ENCODE measurements around the gene DOLPP1. TPM values are rescaled to one million over a fixed set of nuclear protein-coding genes. Genes with fewer than 3 reads are reported as not detected.

DOLPP1 gene
- total RNA-seq, 6 experiments from 2014 or later = 13.9 to 20.8 (median 15.6) TPM

DNA sequence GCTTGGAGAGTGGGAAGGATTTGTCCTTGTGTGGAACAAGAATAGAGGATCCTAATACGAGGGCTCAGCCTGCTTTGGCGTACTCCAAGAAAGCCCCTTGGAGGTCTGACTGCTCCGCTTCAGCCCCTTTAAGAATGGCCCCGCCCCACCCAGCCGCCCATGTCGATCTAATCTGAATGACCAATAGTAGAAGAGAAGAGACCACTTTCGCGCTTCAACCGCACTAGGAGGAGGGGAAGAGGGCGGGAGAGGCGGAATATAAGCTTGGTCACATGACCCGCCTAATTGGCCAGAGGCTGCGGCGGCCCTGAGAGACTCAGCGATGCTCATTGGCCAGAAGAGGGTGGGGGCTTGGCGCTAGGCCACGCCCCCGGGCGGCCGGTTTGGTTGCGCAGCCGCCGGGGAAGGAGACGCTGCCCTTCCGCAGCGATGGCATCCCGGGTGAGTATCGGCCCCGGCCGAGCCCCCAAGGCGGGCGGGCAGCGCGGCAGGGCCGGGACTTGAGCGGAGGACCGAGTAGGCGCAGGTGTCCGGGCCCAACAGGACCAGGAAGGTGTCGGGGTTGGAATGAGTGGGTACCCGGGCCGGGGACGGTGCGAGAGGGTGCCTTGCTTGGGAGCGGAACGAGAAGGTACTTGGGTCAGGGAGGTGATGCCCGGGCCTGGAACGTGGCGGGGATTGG lies 44.5 kb upstream of the DOLPP1 start, which contains the start of gene MIGA2:
Gene MIGA2, plus strand, starts transcription at position 386 of the 682 bp plus-strand sequence. CDS start 3,969 bp downstream, outside the sequence.
- Mint-ChIP-seq H3K4me1 (ENCODE audit: low read depth) (peaks cover 24% of the 10 kb centered on the region), H3K36me3 (ENCODE audit: low read depth) (peaks cover 5% of the 10 kb centered on the region; the same call in 1 of the 2 replicates), H3K9me3 (no peaks in the 10 kb centered on the region), H3K27me3 (ENCODE audit: insufficient read depth) (peaks cover 1% of the 10 kb centered on the region; the same call in 1 of the 2 replicates), H3K27ac (peak within 1 kb of the TSS; percentile 79), H3K4me3 (peak within 1 kb of the TSS; percentile 96)
- TF ChIP-seq, protein P1, sequence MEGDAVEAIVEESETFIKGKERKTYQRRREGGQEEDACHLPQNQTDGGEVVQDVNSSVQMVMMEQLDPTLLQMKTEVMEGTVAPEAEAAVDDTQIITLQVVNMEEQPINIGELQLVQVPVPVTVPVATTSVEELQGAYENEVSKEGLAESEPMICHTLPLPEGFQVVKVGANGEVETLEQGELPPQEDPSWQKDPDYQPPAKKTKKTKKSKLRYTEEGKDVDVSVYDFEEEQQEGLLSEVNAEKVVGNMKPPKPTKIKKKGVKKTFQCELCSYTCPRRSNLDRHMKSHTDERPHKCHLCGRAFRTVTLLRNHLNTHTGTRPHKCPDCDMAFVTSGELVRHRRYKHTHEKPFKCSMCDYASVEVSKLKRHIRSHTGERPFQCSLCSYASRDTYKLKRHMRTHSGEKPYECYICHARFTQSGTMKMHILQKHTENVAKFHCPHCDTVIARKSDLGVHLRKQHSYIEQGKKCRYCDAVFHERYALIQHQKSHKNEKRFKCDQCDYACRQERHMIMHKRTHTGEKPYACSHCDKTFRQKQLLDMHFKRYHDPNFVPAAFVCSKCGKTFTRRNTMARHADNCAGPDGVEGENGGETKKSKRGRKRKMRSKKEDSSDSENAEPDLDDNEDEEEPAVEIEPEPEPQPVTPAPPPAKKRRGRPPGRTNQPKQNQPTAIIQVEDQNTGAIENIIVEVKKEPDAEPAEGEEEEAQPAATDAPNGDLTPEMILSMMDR (IDR thresholded peaks at IDR 0.05) = no peak
- DNase-seq = peak; percentile 98

DNA sequence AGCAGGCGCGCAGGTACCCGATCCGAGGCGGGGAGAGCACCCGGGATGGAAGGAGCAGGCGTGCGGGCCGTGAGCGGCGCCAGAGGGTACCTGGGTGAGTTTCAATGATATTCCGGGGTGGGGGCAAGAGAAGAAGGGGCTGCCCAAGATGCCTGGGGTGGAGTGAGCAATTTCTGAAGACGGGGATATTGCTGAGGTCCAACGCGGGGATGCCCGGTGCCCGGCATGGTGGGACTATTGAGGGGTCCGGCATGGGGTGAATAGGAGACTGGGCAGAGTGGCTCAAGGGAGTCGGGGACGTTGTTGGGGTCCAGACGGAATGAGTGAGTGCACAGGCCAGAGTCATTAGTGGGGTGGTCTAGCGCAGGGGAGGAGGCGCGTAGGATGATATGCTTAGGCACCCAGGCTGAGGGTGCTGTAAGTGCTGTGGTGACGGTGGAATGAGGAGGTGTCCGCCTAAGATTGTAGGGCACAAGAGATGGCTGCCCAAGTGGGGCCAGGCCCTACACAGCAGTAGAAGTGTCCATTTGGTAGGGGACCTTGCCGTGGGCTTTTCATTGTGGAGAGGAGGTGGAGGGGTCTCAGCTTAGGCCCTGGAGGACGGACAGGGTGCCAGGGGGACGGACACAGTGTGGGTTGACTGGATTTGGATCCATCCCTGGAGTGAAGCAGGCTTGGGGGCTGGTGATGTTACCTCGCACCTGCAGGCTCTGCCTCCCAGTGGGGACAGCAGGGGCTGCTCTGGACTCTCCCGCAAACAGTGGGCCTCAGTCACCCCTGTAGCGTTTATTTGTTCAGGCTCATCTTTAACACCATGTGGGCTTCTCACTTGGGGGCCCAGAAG lies 43.8 kb upstream of the DOLPP1 start:
- DNase-seq = no peak
- peaks cover 1% of the 10 kb centered on the region; the same call in 1 of the 2 replicates for H3K27me3 Mint-ChIP-seq (ENCODE audit: insufficient read depth)
- H3K27ac Mint-ChIP-seq = peak overlapping the region; percentile 79
- H3K36me3 Mint-ChIP-seq (ENCODE audit: low read depth) = peaks cover 5% of the 10 kb centered on the region; the same call in 1 of the 2 replicates
- TF ChIP-seq, protein P1 (IDR thresholded peaks at IDR 0.05) = no peak
- H3K9me3 Mint-ChIP-seq = no peaks in the 10 kb centered on the region
- H3K4me1 Mint-ChIP-seq (ENCODE audit: low read depth) = peaks cover 24% of the 10 kb centered on the region
- H3K4me3 Mint-ChIP-seq = peak overlapping the region; percentile 96

DNA sequence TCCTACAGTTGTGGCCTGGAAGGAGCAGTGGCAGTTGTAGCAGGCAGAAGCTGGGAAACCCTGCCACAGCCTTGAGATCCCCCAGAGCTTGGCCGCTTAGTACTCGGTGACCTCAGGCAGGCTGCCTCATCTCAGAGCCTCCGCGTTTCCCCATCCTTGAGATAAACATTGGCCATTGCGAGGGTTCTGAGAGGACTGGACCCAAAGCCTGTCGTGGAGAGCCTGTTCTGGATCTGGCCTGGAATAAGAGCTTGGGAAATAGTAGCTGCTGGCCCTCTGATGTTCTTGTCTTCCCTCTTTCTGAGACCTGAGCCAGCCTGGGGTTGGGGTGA lies 43.2 kb upstream of the DOLPP1 start:
- peaks cover 24% of the 10 kb centered on the region for H3K4me1 Mint-ChIP-seq (ENCODE audit: low read depth)
- TF ChIP-seq, protein P1 (IDR thresholded peaks at IDR 0.05) = no peak
- no peaks in the 10 kb centered on the region for H3K27me3 Mint-ChIP-seq (ENCODE audit: insufficient read depth)
- H3K36me3 Mint-ChIP-seq (ENCODE audit: low read depth) = peaks cover 5% of the 10 kb centered on the region; the same call in 1 of the 2 replicates
- no peaks in the 10 kb centered on the region for H3K9me3 Mint-ChIP-seq
- no peak for DNase-seq
- H3K4me3 Mint-ChIP-seq = peak overlapping the region; percentile 96
- peak overlapping the region; percentile 79 for H3K27ac Mint-ChIP-seq

DNA sequence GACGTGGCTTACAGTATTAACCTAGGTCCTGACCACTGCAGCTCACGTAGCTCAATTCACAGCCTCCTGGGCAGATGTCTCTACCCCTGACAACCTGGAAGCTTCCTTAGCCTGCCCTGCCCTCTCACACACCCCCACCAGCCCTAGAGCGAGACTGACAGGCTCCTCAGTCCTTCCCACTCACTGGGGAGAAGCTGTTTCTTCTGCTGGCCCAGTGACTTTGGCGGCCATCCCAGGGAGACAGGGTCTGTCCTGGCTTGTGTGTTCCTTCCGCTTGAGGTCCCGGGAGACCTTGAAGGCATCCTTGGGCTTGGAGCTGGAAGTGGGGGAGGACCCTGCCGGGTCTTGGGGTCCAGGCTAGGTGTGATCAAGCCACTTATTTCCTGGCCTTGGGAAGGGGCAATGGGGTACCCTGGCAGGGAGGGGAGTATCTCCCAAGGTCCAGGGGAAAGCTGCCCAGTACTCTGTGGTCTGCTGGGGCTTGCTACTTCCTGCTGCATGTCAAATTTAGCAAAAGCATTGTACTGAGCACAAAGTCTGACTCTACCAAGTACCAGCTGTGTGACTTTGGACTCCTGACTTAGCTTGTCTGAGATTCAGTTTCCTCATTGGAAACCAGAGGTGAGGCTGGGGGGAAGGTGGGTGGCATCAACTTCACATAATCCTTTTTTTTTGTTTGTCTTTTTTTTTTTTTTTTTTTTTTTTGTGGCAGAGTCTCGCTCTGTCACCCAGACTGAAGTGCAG lies 42.6 kb upstream of the DOLPP1 start:
- H3K4me3 Mint-ChIP-seq = peak overlapping the region; percentile 96
- H3K27ac Mint-ChIP-seq = peak overlapping the region; percentile 79; the same call in 1 of the 2 replicates
- H3K36me3 Mint-ChIP-seq (ENCODE audit: low read depth) = peaks cover 5% of the 10 kb centered on the region; the same call in 1 of the 2 replicates
- H3K4me1 Mint-ChIP-seq (ENCODE audit: low read depth) = peaks cover 24% of the 10 kb centered on the region
- no peaks in the 10 kb centered on the region for H3K9me3 Mint-ChIP-seq
- H3K27me3 Mint-ChIP-seq (ENCODE audit: insufficient read depth) = no peaks in the 10 kb centered on the region
- no peak for DNase-seq
- TF ChIP-seq, protein P1 (IDR thresholded peaks at IDR 0.05) = no peak

DNA sequence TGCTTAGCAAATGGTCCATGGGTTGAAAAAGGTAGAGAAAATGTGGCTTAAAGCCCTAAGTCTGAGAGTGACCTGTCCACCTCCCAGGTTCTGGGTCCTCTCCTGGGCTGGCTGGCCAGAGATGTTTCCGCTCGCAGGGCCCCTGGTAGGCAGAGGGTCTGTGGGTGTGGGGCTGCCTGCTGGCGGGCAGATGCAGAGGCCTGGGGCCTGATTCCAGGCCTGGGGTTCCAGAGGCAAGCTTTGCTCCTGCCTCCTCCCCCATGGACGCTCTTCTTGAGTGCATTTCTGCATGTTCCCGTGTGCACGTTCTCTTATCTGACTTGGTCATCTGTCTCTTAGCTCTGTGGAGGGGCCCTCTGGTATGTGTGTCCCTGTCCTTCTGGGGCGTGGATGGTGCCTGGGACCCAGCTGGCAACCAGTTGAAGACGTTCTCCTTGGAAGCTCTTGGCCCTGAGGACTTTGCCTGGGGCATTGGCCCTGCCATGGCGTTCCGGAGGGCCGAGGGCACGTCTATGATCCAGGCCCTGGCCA lies 40.7 kb upstream of the DOLPP1 start:
- no peaks in the 10 kb centered on the region for H3K27me3 Mint-ChIP-seq (ENCODE audit: insufficient read depth)
- no peak for DNase-seq
- TF ChIP-seq, protein P1 (IDR thresholded peaks at IDR 0.05) = no peak
- H3K4me3 Mint-ChIP-seq = no peak overlapping the region; the same call in 1 of the 2 replicates
- H3K4me1 Mint-ChIP-seq (ENCODE audit: low read depth) = peaks cover 24% of the 10 kb centered on the region
- H3K36me3 Mint-ChIP-seq (ENCODE audit: low read depth) = peaks cover 9% of the 10 kb centered on the region; the same call in 1 of the 2 replicates
- no peak overlapping the region for H3K27ac Mint-ChIP-seq
- no peaks in the 10 kb centered on the region for H3K9me3 Mint-ChIP-seq

Data from HFFc6 (cell line).